Fibroblast of lung (primary cell): ENCODE measurements around the gene PHF2.

Experiments
- EZH2 ChIP-seq: IDR thresholded peaks from 2 replicates; pipeline ENCODE4 v1.5.1; 2012; ENCODE audit warnings: low read length, control low read depth, mild to moderate bottlenecking; ENCODE audit errors: missing control alignments
- TF ChIP-seq, protein P1 (sequence below), 2 donors: IDR thresholded peaks in 1 of 2; conservative IDR thresholded peaks in 1 of 2; 1 replicate in 1 of 2; 2 replicates in 1 of 2; pipeline ENCODE4 v1.5.1; 2011 to 2012; ENCODE audit warnings: low read length in 2 of 2, control low read depth in 1 of 2, inconsistent platforms in 1 of 2, low read depth in 1 of 2, mild to moderate bottlenecking in 1 of 2

DNA sequence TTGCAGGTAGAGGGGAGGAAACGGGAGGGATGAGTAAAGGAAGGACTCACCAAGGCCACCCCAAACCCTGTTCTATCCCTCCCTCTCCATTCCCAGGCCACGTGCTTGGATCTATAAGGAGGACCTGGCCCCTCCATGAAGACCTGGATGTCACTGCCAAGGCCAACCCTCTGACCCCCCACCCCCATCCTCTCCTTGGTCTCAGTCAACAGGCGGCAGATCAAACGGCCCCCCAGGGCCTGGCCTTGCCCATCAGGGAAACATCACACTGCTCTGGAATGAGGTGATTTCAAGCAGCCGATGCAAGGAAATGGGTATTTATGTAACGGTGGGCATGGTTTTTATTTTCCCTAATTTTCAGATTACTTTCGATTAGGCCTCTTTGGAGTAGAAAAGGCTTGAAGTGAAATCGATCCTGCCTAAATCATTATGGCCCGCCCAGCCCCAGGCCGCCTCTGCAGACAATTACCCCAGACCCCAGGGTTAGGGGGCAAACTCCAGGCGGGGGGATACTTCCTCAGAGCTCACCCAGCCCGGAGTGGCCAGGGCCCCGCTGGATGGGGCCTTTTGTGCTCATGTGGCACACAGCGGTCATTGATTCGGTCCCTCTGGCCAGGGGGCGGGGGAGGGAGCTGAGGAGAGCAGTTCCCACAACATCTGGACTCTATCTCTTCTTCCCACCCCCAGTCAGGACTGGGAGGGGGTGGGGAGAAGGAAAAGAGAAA lies 125.3 kb downstream of the PHF2 start:
- TF ChIP-seq, protein P1, sequence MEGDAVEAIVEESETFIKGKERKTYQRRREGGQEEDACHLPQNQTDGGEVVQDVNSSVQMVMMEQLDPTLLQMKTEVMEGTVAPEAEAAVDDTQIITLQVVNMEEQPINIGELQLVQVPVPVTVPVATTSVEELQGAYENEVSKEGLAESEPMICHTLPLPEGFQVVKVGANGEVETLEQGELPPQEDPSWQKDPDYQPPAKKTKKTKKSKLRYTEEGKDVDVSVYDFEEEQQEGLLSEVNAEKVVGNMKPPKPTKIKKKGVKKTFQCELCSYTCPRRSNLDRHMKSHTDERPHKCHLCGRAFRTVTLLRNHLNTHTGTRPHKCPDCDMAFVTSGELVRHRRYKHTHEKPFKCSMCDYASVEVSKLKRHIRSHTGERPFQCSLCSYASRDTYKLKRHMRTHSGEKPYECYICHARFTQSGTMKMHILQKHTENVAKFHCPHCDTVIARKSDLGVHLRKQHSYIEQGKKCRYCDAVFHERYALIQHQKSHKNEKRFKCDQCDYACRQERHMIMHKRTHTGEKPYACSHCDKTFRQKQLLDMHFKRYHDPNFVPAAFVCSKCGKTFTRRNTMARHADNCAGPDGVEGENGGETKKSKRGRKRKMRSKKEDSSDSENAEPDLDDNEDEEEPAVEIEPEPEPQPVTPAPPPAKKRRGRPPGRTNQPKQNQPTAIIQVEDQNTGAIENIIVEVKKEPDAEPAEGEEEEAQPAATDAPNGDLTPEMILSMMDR (conservative IDR thresholded peaks at IDR 0.05 in 1 of 2, IDR thresholded peaks at IDR 0.05 in 1 of 2; ENCODE audit: low read depth in 1 of 2, low read length in 2 of 2): no peak
- TF ChIP-seq EZH2: no peak
